SKM-1 treated with dmso at 0.1 percent for 144 hours (cell line): Measurements from ENCODE around the gene U2AF2.

Source experiments
- DNase-seq: peaks from one replicate; lab custom pipeline; 2025; ENCODE audit not compliant: unreplicated experiment; lab: John Stamatoyannopoulos, UW

U2AF2 gene

GRCh38 chr19:55687281-55688201, 32.7 kb downstream of the U2AF2 start:
- no peak for DNase-seq

DNA sequence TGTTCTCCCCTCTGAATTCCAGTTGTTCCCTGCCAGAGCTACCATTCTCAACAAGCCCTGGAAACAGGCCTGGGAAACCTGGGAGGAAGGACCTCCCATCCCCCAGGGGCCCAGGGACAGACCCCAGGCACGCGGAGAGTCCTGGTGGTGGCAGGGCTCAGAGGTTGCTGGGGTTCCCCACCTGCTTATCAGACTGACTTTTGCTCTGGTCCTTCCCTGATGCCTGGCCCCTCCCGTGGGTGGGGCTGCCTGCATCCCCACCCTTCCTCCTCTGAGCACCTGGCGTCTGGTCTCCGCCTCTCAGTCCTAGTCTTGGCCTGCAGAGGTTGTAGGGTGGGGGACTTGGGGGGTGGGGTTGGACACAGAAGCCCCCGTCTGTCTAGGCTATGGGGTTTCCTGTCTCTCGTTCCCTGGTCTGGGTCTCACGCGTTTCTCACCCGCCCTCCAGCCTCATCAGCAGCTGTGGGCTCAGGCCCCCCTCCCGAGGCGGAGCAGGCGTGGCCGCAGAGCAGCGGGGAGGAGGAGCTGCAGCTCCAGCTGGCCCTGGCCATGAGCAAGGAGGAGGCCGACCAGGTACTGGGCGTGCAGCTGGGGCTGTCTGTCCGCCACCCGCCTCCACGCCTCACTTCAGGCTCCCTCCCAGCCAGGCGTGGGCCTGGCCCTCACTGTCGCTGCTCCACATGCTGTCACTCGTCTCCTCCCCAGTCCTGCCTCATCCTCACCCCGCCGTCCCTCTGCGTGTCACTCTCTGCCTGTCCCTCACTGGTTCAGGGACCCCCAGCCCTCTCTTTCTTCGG, 33.8 kb downstream of the U2AF2 start:
- DNase-seq = no peak

DNA sequence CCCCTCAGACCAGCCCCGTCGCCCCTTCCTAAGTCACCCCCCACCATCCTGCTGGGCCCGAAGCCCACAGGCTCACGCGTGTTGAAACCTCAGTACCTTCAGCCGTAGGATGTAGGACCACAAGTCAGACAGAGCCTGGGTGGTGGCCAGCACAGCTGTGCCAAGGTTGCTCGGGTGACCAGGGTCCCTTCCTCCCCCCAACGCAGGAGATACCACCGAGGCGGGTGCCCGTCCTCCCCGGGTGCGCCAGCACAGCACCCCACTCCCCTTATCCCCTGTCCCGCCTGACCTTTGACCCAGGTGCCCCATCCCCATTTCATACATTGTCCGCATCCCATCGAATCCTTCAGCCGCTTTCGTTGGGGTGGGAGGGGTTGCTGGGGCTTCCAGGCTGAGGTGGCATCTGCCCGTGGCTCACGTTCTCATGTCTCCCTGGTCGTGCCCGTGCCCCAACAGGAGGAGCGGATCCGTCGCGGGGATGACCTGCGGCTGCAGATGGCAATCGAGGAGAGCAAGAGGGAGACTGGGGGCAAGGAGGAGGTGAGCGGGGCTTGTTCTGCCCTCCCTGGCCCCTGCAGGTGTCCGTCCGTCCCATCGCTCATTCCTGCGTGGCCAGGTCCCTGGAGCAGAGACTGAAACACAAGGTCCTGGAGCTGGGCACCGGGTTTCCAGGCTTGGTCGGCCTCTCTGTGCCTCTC, 34.7 kb downstream of the U2AF2 start:
- no peak for DNase-seq

GRCh38 chr19:55690109-55690768, 35.4 kb downstream of the U2AF2 start:
- DNase-seq = no peak

GRCh38 chr19:55690769-55691545, 36.1 kb downstream of the U2AF2 start:
- DNase-seq = no peak

DNA sequence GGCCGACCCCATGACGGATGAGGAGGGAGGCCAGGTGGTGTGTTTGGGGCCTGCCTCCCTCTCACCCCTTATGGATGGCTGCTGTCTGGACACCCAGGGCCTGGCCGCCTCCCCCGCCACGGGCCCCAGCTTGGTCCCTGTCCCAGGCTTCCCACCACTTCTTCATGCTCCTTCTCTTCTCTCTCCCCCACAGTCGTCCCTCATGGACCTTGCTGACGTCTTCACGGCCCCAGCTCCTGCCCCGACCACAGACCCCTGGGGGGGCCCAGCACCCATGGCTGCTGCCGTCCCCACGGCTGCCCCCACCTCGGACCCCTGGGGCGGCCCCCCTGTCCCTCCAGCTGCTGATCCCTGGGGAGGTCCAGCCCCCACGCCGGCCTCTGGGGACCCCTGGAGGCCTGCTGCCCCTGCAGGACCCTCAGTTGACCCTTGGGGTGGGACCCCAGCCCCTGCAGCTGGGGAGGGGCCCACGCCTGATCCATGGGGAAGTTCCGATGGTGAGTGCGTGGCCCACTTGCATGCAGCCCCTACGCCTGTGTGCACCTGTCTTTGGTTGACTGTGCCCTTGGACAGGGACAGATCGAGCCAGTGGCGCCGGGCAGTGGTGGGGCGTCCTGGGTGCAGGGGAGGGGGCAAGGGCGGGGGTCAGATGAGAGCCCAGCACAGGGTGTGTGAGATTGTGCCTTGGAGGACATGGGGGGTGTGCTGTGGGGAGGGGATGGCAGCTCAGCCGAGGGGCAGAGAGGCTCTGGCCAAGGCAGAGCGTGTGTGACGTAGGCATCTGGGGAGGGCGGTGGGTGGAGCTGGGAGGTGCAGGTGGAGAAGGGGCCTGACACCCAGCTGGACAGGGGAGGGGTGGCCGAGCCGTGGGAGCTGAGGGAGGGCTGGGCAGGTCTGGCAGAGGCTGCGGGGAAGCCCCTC, 37.0 kb downstream of the U2AF2 start:
- DNase-seq = no peak

- DNase-seq = no peak
These were observed 37.8 kb downstream of the U2AF2 start for GRCh38 chr19:55692681-55693081.

DNA sequence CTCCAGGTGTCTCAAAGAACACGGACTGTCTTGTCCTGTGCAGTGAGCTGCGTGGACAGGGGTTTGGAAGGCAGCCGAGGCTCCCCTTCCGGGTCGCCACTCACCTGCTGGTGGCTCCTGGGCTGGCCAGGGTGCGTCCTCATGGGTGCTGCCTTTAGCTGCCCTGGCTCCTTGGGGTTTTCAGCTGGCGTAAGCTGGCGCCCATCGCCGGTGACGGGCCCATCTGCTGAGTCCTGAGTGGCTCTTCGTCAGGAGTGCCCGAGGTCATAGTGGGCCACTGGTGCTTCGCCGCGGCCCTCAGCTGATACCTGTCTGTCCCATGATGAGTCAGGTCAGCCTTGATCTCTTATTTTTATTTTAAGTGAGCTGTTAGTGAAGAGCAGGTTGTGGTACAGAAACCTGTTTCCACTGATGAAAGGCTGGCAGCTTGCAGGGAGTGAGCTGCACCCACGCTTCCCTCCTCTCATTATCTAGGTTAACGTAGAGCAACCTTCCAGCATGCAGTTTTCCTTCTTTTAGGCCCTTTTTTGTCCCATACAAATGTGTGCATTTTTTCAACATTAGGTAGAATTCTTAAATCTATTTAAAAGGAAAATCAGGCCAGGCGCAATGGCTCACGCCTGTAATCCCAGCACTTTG, 38.6 kb downstream of the U2AF2 start:
- no peak for DNase-seq

DNA sequence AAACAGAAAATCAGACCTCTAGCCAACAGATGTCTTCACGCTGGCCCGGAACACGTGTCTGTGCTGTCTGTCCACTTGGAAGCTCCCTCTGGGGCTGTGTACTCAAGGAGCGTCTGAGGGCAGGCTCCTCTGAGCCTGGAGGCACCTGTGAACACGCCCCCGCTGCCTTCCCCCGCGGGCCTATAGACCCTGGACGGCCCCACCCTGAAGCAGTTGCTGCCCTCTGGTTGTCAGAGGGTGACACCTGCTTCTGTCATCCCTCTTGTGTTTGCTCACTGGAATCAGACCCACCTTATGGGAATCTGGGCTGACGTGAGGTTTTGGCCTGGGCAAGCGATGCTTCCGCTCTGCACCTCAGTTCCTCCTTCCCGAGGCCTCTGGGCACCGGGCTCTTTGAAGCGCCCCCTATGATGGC, 39.4 kb downstream of the U2AF2 start:
- no peak for DNase-seq

- DNase-seq = no peak
These were observed 40.0 kb downstream of the U2AF2 start for GRCh38 chr19:55694656-55695491.

DNA sequence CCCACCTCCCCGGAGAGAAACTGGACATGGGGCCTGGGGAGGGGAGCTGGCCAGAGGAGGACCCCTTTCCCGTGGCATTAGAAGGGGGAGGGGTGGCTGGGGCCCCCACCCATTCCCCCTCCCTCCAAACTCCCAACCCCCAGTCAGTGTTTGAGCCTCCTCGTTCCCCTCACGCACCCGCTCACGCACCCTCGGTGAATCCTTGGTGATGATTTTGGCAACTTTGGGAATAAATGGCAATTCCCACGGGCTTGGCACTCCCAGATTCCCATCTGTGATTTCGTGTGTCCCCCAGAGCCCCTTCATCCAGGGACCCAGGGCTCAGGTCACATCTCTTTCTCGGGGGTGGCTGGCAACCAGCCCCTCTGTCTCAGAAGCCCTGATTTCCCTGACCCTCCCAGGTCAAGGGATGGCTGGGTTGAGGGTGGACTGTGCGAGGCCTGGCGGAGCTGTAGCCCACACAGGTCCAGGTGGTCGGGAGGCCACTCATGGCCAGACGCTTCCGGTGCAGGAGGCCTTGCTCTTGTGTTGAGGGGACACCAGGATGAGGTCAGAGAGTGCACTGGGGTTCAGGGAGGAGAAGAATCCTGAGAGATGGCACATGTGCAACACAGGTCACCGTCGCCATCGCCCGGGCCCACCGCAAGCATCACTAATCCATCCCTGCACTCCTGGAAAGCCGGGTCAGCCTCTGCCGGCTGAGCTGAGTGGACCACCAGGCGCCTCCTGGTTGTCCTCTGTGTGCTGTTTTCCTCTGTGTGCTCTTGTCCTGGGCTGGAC, 40.9 kb downstream of the U2AF2 start:
- no peak for DNase-seq

DNA sequence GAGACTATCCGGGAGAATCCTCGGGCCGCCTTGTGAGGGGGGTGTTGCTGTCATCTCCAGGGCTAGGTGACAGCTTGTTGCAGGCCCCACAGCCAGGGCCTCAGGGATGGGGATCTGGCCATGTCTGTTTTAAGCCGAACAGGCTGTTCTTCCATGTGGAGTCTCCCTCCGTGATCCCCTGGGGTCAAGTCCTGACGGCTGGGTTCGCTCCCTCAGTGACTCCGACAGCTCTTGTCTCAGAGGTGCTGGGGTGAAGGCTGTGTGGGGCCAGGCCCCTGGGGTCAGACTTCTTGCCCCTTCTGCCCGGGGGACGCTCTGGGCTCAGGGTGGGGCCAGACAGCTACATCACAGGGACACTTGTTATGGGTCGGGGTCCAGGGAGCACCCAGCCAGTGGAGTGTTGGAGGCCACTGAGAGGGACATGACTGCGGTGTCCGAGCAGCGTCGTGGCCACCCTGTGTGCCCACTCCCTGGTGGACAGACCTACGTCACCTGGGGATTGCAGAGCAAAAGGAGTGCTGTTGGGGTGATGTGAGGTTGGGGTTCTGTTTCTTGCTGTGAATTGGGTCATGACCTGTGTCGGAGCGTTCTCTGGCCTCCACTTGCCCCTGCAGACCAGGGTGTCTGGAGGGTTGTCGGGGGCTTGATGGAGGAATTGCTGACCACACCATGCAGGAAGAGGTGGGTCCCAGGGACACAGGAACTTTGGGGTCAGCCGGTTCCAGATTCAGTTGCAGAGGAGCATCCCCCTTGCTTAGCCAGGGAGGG, 41.6 kb downstream of the U2AF2 start:
- no peak for DNase-seq

- DNase-seq = no peak
These were observed 42.2 kb downstream of the U2AF2 start for GRCh38 chr19:55697069-55697440.

GRCh38 chr19:55697698-55698097, 42.9 kb downstream of the U2AF2 start:
- no peak for DNase-seq

DNA sequence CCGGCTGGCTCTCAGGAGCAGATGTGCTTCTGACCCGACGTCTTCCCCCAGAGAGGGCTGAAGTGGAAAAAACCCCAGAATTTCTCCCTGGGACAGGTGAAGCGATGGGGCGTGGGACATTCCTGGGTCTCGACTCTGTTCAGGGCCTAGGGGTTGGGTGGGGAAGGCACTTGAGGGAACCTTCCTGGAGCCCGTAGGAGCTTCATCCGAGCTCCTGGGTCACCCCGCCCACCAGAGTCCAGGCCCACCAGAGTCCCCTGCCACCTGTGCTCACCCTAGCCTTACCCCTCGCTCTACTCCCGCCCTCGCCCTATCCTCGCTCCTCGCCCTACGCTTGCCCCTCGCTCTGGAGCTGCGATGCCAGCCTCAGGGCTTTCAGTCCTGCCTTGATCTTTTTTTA, 43.4 kb downstream of the U2AF2 start:
- DNase-seq = no peak

DNA sequence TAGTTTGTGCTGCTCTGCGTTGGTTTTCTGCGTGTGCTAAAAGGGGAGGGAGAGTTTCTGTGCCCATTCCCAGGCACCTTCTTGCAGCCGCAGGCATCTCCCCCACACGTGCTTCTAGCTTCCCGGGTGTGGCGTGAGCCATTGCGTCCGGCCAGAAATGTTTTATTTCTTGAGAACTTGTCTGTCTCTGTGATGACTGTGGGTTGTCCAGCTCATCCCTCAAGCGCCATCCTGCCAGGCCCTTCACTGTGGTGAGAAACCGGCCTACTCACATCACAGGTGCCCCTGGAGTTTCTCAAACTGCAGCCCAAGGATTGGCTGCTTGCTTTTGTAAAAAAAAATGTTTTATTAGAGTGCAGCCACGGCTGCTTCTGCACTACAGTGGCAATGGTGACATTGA, 44.4 kb downstream of the U2AF2 start:
- DNase-seq = no peak
